ENCODE measurements around the gene TAS2R9. TPM values are rescaled to one million over a fixed set of nuclear protein-coding genes. Genes with fewer than 3 reads are reported as not detected.

TAS2R9 gene
- total RNA-seq, 1 experiment from 2014 or later = not detected

DNA sequence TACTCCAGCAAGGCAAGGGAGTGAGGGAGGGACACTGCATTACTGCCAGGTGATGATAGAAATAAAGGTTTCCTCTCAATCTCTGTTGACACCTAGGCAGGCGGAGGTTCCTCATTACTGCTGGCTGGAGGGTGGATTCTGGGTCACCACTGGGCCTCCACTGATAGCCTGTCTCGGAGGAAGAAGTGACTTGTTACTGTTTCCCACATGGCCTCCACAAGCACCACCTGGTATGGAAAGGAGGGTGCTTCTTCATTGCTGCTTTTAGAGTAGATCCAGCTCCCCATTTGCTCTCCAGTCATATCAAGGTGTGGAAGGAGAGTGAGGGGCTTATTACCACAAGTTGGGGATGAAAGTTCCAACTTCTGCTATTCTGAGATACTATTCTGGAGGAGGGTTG, 32.9 kb upstream of the TAS2R9 start:
- Histone ChIP-seq H2AFZ (no peak overlapping the region), H3K27me3 (ENCODE audit: insufficient read depth, low read depth) (no peaks in the 10 kb centered on the region), H4K20me1 (ENCODE audit: insufficient read depth) (no peaks in the 10 kb centered on the region), H3K36me3 (ENCODE audit: low read depth) (no peaks in the 10 kb centered on the region), H3K4me1 (replicated peaks; ENCODE audit: insufficient read depth) (no peaks in the 10 kb centered on the region), H3K9me2 (ENCODE audit: insufficient read depth) (no peaks in the 10 kb centered on the region), H3K27ac (no peak overlapping the region), H3K4me3 (no peak overlapping the region), H3K4me2 (no peak overlapping the region), H3K79me2 (ENCODE audit: low read depth) (no peaks in the 10 kb centered on the region), H3K9me3 (ENCODE audit: insufficient read depth, low read depth) (no peaks in the 10 kb centered on the region), H3F3A (ENCODE audit: insufficient read depth, low read depth) (no peaks in the 10 kb centered on the region)
- TF ChIP-seq, protein P1, sequence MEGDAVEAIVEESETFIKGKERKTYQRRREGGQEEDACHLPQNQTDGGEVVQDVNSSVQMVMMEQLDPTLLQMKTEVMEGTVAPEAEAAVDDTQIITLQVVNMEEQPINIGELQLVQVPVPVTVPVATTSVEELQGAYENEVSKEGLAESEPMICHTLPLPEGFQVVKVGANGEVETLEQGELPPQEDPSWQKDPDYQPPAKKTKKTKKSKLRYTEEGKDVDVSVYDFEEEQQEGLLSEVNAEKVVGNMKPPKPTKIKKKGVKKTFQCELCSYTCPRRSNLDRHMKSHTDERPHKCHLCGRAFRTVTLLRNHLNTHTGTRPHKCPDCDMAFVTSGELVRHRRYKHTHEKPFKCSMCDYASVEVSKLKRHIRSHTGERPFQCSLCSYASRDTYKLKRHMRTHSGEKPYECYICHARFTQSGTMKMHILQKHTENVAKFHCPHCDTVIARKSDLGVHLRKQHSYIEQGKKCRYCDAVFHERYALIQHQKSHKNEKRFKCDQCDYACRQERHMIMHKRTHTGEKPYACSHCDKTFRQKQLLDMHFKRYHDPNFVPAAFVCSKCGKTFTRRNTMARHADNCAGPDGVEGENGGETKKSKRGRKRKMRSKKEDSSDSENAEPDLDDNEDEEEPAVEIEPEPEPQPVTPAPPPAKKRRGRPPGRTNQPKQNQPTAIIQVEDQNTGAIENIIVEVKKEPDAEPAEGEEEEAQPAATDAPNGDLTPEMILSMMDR (conservative IDR thresholded peaks at IDR 0.05) = no peak
- TF ChIP-seq EZH2 (IDR thresholded peaks at IDR 0.05; ENCODE audit: low read depth) = no peak
- no TSS peak for BruUV-seq (replicated peaks)
- intact Hi-C loops (cut with micrococcal nuclease; ENCODE audit: unreplicated experiment) = no loop called here
- no peak for DNase-seq
- ChIA-PET CTCF (no interaction called here), POLR2A (ENCODE audit: unreplicated experiment) (no interaction called here)

DNA sequence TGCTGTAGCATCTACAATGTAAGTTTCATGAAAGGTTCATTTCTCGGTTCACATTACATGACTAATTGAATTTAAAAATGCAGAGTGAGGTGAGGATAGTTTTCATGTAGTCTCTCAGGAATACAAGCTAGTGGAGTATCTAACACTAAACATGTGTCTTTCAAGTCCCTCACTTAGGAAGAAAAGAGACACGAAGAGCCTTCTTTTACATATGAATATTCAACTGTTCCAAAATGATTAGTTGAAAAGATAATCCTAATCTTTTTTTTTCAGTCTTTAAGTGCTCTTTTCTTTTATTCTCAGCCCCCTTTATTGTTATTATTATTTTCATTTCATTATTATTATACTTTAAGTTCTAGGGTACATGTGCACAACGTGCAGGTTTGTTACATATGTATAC, 28.5 kb upstream of the TAS2R9 start:
- DNase-seq = no peak
- no peaks in the 10 kb centered on the region for H3K9me3 ChIP-seq (ENCODE audit: insufficient read depth, low read depth)
- H3K4me2 ChIP-seq = no peak overlapping the region
- no peaks in the 10 kb centered on the region for H3K4me1 ChIP-seq (replicated peaks; ENCODE audit: insufficient read depth)
- H2AFZ ChIP-seq = no peak overlapping the region
- H3K36me3 ChIP-seq (ENCODE audit: low read depth) = no peaks in the 10 kb centered on the region
- H3K27me3 ChIP-seq (ENCODE audit: insufficient read depth, low read depth) = no peaks in the 10 kb centered on the region
- H4K20me1 ChIP-seq (ENCODE audit: insufficient read depth) = no peaks in the 10 kb centered on the region
- H3K4me3 ChIP-seq = no peak overlapping the region
- no TSS peak for BruUV-seq (replicated peaks)
- no peaks in the 10 kb centered on the region for H3F3A ChIP-seq (ENCODE audit: insufficient read depth, low read depth)
- ChIA-PET CTCF (no interaction called here), POLR2A (ENCODE audit: unreplicated experiment) (no interaction called here)
- no peak overlapping the region for H3K27ac ChIP-seq
- intact Hi-C loops (cut with micrococcal nuclease; ENCODE audit: unreplicated experiment) = no loop called here
- TF ChIP-seq, protein P1 (conservative IDR thresholded peaks at IDR 0.05) = no peak
- no peak for TF ChIP-seq EZH2 (IDR thresholded peaks at IDR 0.05; ENCODE audit: low read depth)
- H3K79me2 ChIP-seq (ENCODE audit: low read depth) = no peaks in the 10 kb centered on the region
- H3K9me2 ChIP-seq (ENCODE audit: insufficient read depth) = no peaks in the 10 kb centered on the region

DNA sequence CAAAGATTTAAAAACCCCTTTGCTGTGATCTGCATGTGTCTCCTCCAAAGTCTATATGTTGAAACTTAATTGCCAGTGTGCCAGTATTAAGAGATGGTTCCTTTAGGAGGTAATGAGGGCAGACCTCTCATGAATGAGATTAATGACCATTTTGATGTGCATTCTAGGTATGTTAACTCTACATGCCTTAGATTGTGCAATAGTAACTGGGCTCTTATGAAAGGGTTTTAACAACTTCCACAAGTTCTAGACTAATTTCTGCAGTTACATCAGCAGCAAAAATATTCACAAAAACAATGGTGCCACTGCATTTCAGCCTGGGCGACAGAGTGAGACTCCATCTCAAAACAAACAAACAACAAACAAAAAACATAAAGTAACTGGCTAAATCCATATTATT, 20.0 kb upstream of the TAS2R9 start:
- Histone ChIP-seq H3K27ac (no peak overlapping the region), H3K9me3 (ENCODE audit: insufficient read depth, low read depth) (no peaks in the 10 kb centered on the region), H3K4me2 (no peak overlapping the region), H3K79me2 (ENCODE audit: low read depth) (no peaks in the 10 kb centered on the region), H3K9me2 (ENCODE audit: insufficient read depth) (no peaks in the 10 kb centered on the region), H3K27me3 (ENCODE audit: insufficient read depth, low read depth) (no peaks in the 10 kb centered on the region), H3F3A (ENCODE audit: insufficient read depth, low read depth) (no peaks in the 10 kb centered on the region), H3K4me1 (replicated peaks; ENCODE audit: insufficient read depth) (no peaks in the 10 kb centered on the region), H4K20me1 (ENCODE audit: insufficient read depth) (no peaks in the 10 kb centered on the region), H2AFZ (no peak overlapping the region), H3K4me3 (no peak overlapping the region), H3K36me3 (ENCODE audit: low read depth) (no peaks in the 10 kb centered on the region)
- no TSS peak for BruUV-seq (replicated peaks)
- ChIA-PET CTCF (no interaction called here), POLR2A (ENCODE audit: unreplicated experiment) (no interaction called here)
- intact Hi-C loops (cut with micrococcal nuclease; ENCODE audit: unreplicated experiment) = no loop called here
- TF ChIP-seq EZH2 (IDR thresholded peaks at IDR 0.05; ENCODE audit: low read depth) = no peak
- TF ChIP-seq, protein P1 (conservative IDR thresholded peaks at IDR 0.05) = no peak
- no peak for DNase-seq

Data from PC-9 (cell line).